GM23338 (cell line): Measurements from ENCODE around the gene HIPK1. TPM values are rescaled to one million over a fixed set of nuclear protein-coding genes. Genes with fewer than 3 reads are reported as not detected.

ENCODE experiments used
- ATAC-seq: fragments of 200-7000 bp; cut with Tn5 transposase; 3 replicates; pipeline ENCODE4 v1.9.1; 2020
- DNase-seq: peaks from one replicate; pipeline ENCODE4 v3.0.0-alpha.2; 2015; ENCODE audit warnings: low spot score
- H2AFZ ChIP-seq: fragments of 200-600 bp; sonication (generic); 2 replicates; pipeline ENCODE4 v1.8.0; 2016; ENCODE audit warnings: antibody characterized with exemption, mild to moderate bottlenecking, moderate library complexity
- H3F3A ChIP-seq: fragments of 200-600 bp; sonication (generic); replicated peaks from 2 replicates; pipeline ENCODE4 v1.8.0; 2017; ENCODE audit warnings: antibody characterized with exemption, mixed run types, low read depth
- H3K27ac ChIP-seq: fragments of 200-600 bp; sonication (generic); 2 replicates; pipeline ENCODE4 v1.6.1; 2016; ENCODE audit warnings: low read depth
- H3K27me3 ChIP-seq: fragments of 200-600 bp; sonication (generic); 2 replicates; pipeline ENCODE4 v1.8.0; 2016; ENCODE audit warnings: mild to moderate bottlenecking, mixed run types, moderate library complexity; ENCODE audit not compliant: insufficient read depth
- H3K36me3 ChIP-seq: fragments of 200-600 bp; sonication (generic); 2 replicates; pipeline ENCODE4 v1.8.0; 2016; ENCODE audit warnings: mild to moderate bottlenecking; ENCODE audit not compliant: insufficient read depth
- H3K4me1 ChIP-seq: fragments of 200-600 bp; sonication (generic); 2 replicates; pipeline ENCODE4 v1.8.0; 2016; ENCODE audit warnings: mild to moderate bottlenecking, moderate library complexity; ENCODE audit not compliant: insufficient read depth
- H3K4me2 ChIP-seq: fragments of 200-600 bp; sonication (generic); 2 replicates; pipeline ENCODE4 v1.7.1; 2017; ENCODE audit warnings: mixed run types
- H3K4me3 ChIP-seq: fragments of 200-600 bp; sonication (generic); 2 replicates; pipeline ENCODE4 v1.6.1; 2016; ENCODE audit warnings: mixed run types
- H3K79me2 ChIP-seq: fragments of 200-600 bp; sonication (generic); replicated peaks from 2 replicates; pipeline ENCODE4 v1.8.0; 2017; ENCODE audit warnings: mild to moderate bottlenecking; ENCODE audit not compliant: insufficient read depth
- H3K9me2 ChIP-seq: fragments of 200-600 bp; sonication (generic); 2 replicates; pipeline ENCODE4 v1.8.0; 2017; ENCODE audit not compliant: insufficient read depth
- H4K20me1 ChIP-seq: fragments of 200-600 bp; sonication (generic); replicated peaks from 2 replicates; pipeline ENCODE4 v1.8.0; 2017; ENCODE audit warnings: mild to moderate bottlenecking; ENCODE audit not compliant: insufficient read depth
- H3K27ac Mint-ChIP-seq: 2 replicates; pipeline ENCODE4 v1.8.0; 2020; ENCODE audit warnings: inconsistent platforms, mild to moderate bottlenecking, moderate library complexity, mixed read lengths
- H3K27me3 Mint-ChIP-seq: 3 replicates; pipeline ENCODE4 v1.8.0; 2022; ENCODE audit warnings: low read depth, mild to moderate bottlenecking, moderate library complexity, mixed read lengths, inconsistent platforms; ENCODE audit not compliant: insufficient read depth, poor library complexity
- H3K36me3 Mint-ChIP-seq: 3 replicates; pipeline ENCODE4 v1.8.0; 2021; ENCODE audit warnings: low read depth, mild to moderate bottlenecking, inconsistent platforms, moderate library complexity, mixed read lengths
- H3K4me1 Mint-ChIP-seq: 3 replicates; pipeline ENCODE4 v1.8.0; 2020; ENCODE audit warnings: mild to moderate bottlenecking, inconsistent platforms, mixed read lengths
- H3K4me3 Mint-ChIP-seq: 3 replicates; pipeline ENCODE4 v1.8.0; 2021; ENCODE audit warnings: moderate library complexity, mild to moderate bottlenecking, inconsistent platforms, mixed read lengths
- H3K9me3 Mint-ChIP-seq: 3 replicates; pipeline ENCODE4 v1.8.0; 2020; ENCODE audit warnings: moderate library complexity, mild to moderate bottlenecking, inconsistent platforms, mixed read lengths
- CREB1 ChIP-seq: fragments of 250-450 bp; sonication (Bioruptor Pico); IDR thresholded peaks from 2 replicates; pipeline ENCODE4 v1.5.0; 2020; ENCODE audit warnings: low read depth, mild to moderate bottlenecking, moderate library complexity
- CTCF ChIP-seq, 2 experiments: fragments of 200-600 bp in 1 of 2; sonication (generic) in 1 of 2; conservative IDR thresholded peaks; 2 replicates each; pipeline versions ENCODE4 v1.5.1 to v1.6.1; 2016 to 2017; ENCODE audit warnings: antibody characterized with exemption in 2 of 2, low read depth in 2 of 2, mild to moderate bottlenecking in 2 of 2, moderate library complexity in 1 of 2
- ETS1 ChIP-seq: IDR thresholded peaks from 2 replicates; pipeline ENCODE4 v1.6.1; 2016; ENCODE audit warnings: antibody characterized with exemption
- EZH2 ChIP-seq: fragments of 200-600 bp; sonication (generic); IDR thresholded peaks from one replicate; pipeline ENCODE4 v1.8.0; 2017; ENCODE audit warnings: antibody characterized with exemption, mild to moderate bottlenecking, low read depth; ENCODE audit not compliant: unreplicated experiment
- JUNB ChIP-seq: IDR thresholded peaks from one replicate; pipeline ENCODE4 v1.6.1; 2016; ENCODE audit warnings: antibody characterized with exemption; ENCODE audit not compliant: unreplicated experiment
- NANOG ChIP-seq: IDR thresholded peaks from 2 replicates; pipeline ENCODE4 v1.6.1; 2016; ENCODE audit warnings: antibody characterized with exemption, borderline replicate concordance
- POLR2AphosphoS5 ChIP-seq: IDR thresholded peaks from 2 replicates; pipeline ENCODE4 v1.6.1; 2016; ENCODE audit warnings: antibody characterized with exemption, low read depth
- REST ChIP-seq: IDR thresholded peaks from one replicate; pipeline ENCODE4 v1.6.1; 2018; ENCODE audit warnings: antibody characterized with exemption; ENCODE audit not compliant: unreplicated experiment
- STAT1 ChIP-seq: IDR thresholded peaks from one replicate; pipeline ENCODE4 v1.6.1; 2016; ENCODE audit warnings: antibody characterized with exemption; ENCODE audit not compliant: unreplicated experiment
- ZNF114 ChIP-seq: fragments of 250-450 bp; sonication (Bioruptor Pico); IDR thresholded peaks from 2 replicates; pipeline ENCODE4 v1.5.0; 2020; ENCODE audit warnings: mild to moderate bottlenecking, moderate library complexity
- ZNF462 ChIP-seq: fragments of 250-450 bp; sonication (Bioruptor Pico); IDR thresholded peaks from 2 replicates; pipeline ENCODE4 v1.5.0; 2020; ENCODE audit warnings: mild to moderate bottlenecking, moderate library complexity
- polyA plus RNA-seq: library from polyadenylated mRNA; unstranded; fragments of >200 nt; fragmentation: Nextera tagmentation; extraction: Ambion mirVana; gene quantifications from 2 replicates; pipeline ENCODE4 v1.2.1, GENCODE V29; 2016
- total RNA-seq: library from RNA; depleted of rRNA; stranded (reverse); fragments of >200 nt; shearing (Covaris generic); gene quantifications from 2 replicates; pipeline ENCODE4 v1.2.3, GENCODE V29; 2014

The HIPK1 gene
- total and polyA plus RNA-seq, 2 experiments from 2014 or later = 14.3 to 47.5 TPM

GRCh38 chr1:113940365-113941244 is 11.5 kb downstream of the HIPK1 start:
- no peak for ATAC-seq

More at GRCh38 chr1:113940365-113941244, 11.5 kb downstream of the HIPK1 start:
- peaks cover 74% of the 10 kb centered on the region for H3K79me2 ChIP-seq
- H3K9me3 Mint-ChIP-seq = no peaks in the 10 kb centered on the region
- H3K27me3 Mint-ChIP-seq = no peaks in the 10 kb centered on the region
- H3K4me3 ChIP-seq = no peak overlapping the region
- no peaks in the 10 kb centered on the region for H3F3A ChIP-seq
- no peak overlapping the region for H2AFZ ChIP-seq
- DNase-seq = no peak
- no peak overlapping the region for H3K4me3 Mint-ChIP-seq
- H3K36me3 ChIP-seq = no peaks in the 10 kb centered on the region; the same call in 1 of the 2 replicates
- H4K20me1 ChIP-seq = peaks cover 22% of the 10 kb centered on the region
- H3K9me2 ChIP-seq = no peaks in the 10 kb centered on the region
- H3K27me3 ChIP-seq = no peaks in the 10 kb centered on the region
- peaks cover 10% of the 10 kb centered on the region for H3K4me1 Mint-ChIP-seq
- peak overlapping the region; percentile 61; the same call in 1 of the 2 replicates for H3K27ac ChIP-seq
- H3K36me3 Mint-ChIP-seq = peaks cover 23% of the 10 kb centered on the region; the same call in 2 of the 3 replicates
- H3K4me1 ChIP-seq = 0 out of 2 replicates have a peak, but pooled peaks cover 7% of the 10 kb centered on the region
- TF ChIP-seq NANOG = no peak
- no peak for TF ChIP-seq REST
- no peak for TF ChIP-seq EZH2
- no peak for TF ChIP-seq STAT1
- no peak for TF ChIP-seq JUNB
- no peak for TF ChIP-seq ZNF462 (CRISPR knock-in tag)
- no peak for TF ChIP-seq ETS1
- no peak for TF ChIP-seq POLR2AphosphoS5
- TF ChIP-seq CTCF (conservative IDR thresholded peaks at IDR 0.05; ENCODE audit: low read depth in 2 of 2) = no peak
- no peak for TF ChIP-seq ZNF114
- no peak for TF ChIP-seq CREB1 (CRISPR knock-in tag)
- no peak overlapping the region for H3K27ac Mint-ChIP-seq
- no peak overlapping the region for H3K4me2 ChIP-seq
